DLD1 (cell line): Measurements from ENCODE around the gene NOS3.
"Not testable (repeated sequence)": the region's sequence is repeated elsewhere in the genome, so short reads cannot be mapped to it uniquely, and the experiment has no call there.

ENCODE experiments used
- in situ Hi-C: cut with HindIII; loops from 2 replicates; pipeline ENCODE4 v1.10.0; 2017; ENCODE audit warnings: low sequenced_read_pairs

Gene NOS3

DNA sequence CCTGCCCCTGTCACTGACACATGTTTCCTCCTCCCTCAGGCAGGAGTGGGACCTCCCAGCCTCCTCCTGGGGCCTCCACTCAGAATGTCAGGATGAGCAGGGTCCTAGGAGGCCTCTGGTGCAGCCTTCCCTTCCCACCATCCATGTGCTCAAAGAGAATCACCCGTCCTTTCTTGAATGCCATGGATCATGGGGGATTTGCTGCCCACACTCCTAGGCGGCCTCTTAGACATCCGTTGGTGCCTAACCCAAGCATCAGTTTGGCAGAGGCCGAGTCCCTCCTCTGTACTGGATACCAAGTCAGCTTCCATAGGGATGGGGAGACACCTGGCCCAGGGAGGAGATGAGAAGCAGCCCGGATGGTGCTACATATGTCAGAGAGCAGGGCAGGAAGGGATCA, 7.0 kb downstream of the NOS3 start:
- in situ Hi-C loops, result no loop called here

DNA sequence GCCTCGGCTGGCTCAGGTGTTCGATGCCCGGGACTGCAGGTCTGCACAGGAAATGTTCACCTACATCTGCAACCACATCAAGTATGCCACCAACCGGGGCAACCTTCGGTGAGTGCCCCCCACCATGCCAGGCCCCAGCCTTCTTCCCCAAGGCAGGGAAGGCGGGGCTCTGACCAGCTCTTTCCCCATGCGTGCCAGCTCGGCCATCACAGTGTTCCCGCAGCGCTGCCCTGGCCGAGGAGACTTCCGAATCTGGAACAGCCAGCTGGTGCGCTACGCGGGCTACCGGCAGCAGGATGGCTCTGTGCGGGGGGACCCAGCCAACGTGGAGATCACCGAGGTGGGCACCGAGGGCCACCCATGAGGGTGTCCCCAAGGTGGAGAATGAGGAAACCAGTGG, 7.5 kb downstream of the NOS3 start:
- in situ Hi-C loops, result no loop called here

DNA sequence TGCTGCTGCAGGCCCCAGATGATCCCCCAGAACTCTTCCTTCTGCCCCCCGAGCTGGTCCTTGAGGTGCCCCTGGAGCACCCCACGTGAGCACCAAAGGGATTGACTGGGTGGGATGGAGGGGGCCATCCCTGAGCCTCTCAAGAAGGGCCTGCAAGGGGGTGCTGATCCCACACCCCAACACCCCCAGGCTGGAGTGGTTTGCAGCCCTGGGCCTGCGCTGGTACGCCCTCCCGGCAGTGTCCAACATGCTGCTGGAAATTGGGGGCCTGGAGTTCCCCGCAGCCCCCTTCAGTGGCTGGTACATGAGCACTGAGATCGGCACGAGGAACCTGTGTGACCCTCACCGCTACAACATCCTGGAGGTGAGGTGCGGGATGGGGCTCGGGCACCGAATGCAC, 8.2 kb downstream of the NOS3 start:
- in situ Hi-C loops, result no loop called here

DNA sequence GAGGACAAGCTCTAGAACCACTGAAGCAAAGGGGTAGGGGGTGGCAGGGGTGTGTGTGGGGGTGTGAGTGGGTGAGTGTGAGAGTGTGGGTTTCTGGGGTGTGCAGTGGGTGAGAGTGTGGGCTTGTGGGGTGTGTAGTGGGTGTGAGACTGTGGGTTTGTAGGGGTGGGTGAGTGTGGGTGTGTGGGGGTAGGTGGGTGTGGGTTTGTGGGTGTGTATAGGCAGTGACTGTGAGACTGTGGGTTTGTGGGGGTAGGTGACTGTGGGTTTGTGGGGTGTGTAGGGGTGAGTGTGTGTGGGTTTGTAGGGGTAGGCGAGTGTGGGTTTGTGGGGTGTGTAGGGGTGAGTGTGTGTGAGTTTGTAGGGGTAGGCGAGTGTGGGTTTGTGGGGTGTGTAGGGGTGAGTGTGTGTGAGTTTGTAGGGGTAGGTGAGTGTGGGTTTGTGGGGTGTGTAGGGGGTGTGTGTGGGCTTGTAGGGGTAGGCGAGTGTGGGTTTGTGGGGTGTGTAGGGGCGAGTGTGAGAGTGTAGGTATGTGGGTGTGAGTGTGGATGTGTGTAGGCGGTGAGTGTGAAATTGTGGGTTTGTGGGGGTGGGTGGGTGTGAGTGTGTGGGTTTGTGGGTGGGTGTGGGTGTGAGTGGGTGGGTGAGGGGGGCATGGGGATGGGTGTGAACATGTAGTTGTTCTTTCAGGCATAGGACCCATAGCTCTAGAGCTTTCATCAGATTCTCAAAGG, 8.8 kb downstream of the NOS3 start:
- in situ Hi-C loops, result no loop called here

DNA sequence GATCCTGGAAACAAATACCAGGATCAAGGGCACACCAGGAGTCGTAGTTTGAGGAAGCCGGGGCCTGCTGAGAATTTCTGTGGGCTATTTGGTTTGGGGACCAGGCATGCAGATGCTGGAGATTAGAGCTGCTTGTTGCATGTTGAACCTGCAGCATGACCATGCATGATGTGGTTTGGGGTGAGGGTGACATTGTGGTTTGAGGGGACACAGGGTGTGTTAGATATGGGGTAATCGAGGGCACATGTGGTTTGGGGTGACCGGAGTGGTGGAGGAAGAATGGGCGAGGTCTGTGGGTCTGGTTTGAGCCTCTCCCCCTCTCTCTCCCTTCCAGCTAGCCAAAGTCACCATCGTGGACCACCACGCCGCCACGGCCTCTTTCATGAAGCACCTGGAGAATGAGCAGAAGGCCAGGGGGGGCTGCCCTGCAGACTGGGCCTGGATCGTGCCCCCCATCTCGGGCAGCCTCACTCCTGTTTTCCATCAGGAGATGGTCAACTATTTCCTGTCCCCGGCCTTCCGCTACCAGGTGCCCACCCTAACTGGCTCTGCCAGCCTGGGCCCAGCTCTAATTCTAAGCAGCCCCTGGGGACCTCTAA, 10.2 kb downstream of the NOS3 start:
- in situ Hi-C loops, result no loop called here

DNA sequence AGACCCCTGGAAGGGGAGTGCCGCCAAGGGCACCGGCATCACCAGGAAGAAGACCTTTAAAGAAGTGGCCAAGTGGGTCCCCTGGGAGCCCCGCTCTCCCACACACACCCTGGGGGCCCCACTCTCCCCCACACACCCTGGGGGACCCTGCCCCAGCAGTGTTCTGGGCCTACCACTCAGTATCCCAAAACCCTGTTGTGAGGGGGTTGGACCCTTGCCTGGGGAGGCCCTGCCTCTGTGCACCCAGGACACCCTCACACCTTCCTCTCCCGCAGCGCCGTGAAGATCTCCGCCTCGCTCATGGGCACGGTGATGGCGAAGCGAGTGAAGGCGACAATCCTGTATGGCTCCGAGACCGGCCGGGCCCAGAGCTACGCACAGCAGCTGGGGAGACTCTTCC, 10.7 kb downstream of the NOS3 start:
- in situ Hi-C loops, result no loop called here

DNA sequence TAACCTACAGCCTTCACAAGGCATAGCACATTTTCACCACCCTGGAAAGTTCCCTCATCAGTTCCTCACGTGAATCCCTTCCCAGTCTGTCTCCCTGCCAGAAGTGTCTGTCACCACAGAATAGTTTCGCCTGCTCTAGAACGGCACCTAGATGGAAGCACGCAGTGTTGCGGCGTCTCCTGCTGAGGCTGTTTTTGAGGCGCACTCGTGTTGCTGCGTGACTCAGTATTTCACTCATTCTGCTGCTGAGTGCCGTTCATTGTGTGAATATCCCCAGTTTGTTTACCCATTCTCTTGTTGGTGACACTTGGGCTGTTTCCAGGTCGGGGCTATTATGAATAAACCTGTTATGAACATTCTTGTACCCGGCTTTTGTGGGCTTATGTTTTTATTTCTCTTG, 12.8 kb downstream of the NOS3 start:
- in situ Hi-C loops, result no loop called here

DNA sequence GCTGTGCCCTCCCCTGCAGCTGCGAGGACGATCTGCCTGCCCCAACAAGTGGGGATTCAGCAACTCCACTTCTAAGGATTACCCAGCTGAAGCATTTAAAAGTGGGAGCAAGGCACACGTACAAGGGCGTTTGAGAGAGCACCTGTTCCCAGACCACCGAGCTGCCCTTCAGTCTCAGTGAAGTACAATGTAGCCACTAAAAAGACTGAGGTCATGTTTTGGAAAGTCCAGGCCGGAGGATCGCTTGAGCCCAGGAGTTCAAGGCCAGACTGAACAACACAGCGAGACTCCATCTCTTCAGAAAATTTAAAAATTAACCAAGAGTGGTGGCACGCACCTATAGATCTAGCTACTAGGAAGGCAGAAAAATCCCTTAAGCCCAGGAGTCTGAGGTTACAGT, 14.7 kb downstream of the NOS3 start:
- in situ Hi-C loops, result no loop called here

DNA sequence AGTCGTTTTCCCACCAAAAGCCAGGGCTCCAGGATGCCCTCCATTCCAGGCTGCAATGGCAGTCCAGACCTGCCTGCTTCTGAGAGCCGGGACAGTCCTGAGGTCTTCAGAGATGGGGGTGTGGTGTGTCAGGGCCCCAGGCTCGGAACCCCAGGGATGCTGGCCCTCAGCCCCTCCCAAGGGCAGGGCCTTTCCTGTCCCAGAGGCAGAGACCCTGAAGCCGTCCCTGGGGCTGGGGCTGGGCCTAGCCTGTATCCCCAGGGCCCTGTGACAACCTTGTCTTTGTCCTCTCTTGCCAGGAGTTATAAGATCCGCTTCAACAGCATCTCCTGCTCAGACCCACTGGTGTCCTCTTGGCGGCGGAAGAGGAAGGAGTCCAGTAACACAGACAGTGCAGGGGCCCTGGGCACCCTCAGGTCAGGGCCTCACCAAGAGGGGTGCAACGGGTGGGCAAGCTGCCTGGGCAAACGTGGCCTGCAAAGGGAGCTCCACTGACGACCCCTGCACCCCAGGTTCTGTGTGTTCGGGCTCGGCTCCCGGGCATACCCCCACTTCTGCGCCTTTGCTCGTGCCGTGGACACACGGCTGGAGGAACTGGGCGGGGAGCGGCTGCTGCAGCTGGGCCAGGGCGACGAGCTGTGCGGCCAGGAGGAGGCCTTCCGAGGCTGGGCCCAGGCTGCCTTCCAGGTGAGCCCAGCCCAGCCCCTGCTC, 15.9 kb downstream of the NOS3 start:
- in situ Hi-C loops, result no loop called here

DNA sequence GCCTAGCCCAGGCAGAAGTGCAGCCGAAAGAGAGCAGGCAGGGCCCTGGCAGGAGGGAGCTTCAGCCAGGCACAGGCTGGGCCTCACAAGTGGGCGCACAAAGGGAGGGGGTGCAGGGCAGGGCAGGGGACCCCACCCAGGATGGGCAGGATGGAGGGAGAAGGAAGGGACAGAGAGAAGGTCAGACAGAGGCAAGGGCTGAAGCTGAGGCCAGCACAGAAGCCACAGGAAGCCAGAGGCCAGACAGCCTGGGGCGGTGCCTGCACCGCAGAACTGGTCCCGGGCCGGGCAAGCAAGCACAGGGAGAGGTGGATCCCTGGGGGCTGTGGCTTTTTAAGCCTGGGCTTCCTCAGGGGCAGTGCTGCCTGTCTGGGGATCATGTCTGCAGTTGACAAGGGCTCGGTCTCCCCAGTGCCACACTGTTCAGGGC, 16.7 kb downstream of the NOS3 start:
- in situ Hi-C loops, result no loop called here

DNA sequence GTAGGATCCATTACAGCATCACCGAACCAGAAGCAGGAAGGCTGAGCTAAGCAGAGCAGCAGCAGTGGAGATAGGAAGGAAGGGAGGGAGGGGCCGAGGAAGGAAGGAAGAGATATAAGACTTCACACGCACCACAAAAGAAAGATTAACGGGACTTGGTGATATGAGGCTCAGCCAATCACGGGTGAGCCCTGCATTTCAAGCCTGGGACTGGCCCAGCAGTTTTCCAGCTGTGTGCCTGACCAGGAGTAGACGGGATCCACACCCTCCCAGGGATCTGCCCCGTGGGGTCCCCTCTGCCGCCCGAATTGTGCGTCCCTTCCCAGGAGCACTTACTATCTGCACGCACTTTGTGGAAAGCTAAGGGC, 17.3 kb downstream of the NOS3 start:
- in situ Hi-C loops, result no loop called here

DNA sequence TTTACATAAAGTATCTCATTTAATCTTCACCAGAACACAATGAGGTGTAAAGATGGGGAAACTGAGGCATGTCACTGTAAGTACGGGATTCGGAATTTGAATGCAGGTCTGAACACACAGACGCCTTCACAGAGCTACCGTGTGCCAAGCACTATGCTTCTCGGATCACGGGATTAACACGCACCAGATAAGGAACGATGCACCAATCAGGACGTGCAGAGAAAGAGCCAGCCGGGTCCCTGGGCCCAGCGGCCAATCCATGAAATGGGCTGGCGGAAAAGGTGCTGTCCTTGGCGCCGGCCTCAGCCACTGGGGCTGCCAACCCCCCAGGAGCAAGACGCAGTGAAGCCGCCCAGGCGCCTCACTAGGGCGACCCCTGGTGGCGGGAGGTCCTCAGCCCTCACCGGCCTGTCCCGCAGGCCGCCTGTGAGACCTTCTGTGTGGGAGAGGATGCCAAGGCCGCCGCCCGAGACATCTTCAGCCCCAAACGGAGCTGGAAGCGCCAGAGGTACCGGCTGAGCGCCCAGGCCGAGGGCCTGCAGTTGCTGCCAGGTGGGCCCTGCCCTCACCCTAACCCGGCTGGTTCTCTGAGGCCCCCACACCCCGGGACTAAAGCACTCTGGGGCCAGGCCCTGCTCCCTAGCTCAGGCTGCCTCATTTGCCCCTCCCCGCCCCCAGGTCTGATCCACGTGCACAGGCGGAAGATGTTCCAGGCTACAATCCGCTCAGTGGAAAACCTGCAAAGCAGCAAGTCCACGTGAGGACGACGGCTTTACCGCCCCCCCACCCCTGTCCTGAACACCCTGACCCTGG, 17.9 kb downstream of the NOS3 start:
- in situ Hi-C loops, result no loop called here

DNA sequence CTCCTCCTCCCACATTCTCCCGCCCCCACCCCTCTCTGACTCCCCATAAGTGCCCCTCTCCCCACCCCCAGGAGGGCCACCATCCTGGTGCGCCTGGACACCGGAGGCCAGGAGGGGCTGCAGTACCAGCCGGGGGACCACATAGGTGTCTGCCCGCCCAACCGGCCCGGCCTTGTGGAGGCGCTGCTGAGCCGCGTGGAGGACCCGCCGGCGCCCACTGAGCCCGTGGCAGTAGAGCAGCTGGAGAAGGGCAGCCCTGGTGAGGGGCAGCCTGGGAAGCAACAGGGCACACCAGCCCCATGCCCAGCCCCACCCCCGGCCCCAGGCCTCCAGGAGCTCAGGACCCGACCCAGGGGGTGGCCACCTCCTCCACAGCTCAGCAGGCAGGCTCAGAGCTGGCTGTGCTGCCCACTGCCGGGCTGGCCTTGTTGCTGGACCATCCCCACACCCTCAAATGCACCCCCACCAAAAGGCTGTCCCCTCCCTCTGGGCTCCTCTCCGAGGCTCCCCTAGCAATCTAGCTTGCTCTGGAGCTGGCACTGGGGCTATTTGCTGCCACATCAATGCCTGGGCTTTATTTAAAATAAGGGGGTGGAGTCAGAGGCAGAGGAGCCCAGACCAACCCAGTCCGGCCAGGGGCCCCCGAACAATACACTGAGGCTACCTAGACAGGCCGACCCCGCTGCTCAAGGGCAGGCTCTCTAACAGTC, 18.7 kb downstream of the NOS3 start:
- in situ Hi-C loops, result no loop called here

DNA sequence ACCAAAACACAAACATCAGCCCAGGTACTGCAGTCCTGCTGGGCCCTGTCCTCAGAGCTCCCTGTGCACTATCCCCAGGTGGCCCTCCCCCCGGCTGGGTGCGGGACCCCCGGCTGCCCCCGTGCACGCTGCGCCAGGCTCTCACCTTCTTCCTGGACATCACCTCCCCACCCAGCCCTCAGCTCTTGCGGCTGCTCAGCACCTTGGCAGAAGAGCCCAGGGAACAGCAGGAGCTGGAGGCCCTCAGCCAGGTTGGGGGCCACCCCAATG, 19.2 kb downstream of the NOS3 start:
- in situ Hi-C loops, result no loop called here

DNA sequence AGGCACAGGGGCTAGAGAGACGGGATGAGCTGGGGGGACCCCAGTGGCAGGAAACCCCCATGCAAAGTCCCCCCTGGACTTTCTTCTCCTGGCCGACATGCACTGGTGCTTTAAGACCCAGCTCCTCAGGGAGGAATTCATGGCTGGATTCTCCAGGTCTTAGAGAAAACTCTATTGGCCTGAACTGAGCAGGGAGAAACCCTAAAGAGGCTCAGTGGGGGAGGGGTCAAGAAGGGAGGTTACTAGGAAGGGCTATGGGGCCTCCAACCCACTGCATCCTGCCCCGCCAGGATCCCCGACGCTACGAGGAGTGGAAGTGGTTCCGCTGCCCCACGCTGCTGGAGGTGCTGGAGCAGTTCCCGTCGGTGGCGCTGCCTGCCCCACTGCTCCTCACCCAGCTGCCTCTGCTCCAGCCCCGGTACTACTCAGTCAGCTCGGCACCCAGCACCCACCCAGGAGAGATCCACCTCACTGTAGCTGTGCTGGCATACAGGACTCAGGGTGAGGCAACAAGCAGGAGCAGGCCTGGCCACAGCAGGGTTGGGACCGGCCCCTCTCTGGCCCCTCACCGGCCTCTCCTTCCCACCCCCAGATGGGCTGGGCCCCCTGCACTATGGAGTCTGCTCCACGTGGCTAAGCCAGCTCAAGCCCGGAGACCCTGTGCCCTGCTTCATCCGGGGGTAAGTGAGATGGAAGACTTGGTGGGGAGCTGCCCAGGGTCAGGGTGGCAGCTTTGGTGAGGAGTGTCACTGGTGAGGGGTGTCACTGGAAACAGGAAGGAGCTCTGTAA, 19.7 kb downstream of the NOS3 start:
- in situ Hi-C loops, result no loop called here

DNA sequence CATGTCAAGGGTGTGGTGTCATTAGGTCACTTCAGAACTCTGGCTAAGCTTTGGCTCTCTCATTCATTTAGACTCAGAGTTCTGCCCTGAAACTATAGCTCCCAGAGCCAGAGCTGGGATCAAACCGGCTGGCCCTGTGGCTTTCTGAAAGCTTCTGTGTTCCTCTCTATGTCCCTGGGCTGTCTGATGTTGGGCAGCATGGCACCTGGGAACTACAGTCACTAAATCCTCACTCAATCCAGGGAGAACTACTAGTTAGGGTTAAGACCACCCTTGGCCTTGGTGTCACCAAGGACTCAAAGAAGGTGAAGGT, 20.2 kb downstream of the NOS3 start:
- in situ Hi-C loops, result no loop called here

DNA sequence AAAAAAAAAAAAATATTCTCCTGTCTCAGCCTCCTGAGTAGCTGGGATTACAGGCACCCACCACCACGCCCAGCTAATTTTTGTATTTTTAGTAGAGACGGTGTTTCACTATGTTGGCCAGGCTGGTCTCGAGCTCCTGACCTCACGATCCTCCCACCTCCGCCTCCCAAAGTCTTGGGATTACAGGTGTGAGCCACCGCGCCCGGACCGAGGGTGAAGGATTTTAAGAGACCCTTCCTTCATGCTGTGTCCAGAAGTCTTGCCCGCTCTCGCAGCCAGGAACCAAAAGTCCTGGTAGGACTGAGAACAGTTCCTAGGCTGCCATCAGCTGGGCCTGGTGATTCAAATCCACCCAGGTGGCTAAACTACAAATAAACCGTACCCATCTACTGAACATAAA, 20.8 kb downstream of the NOS3 start:
- in situ Hi-C loops, result not testable (repeated sequence)

DNA sequence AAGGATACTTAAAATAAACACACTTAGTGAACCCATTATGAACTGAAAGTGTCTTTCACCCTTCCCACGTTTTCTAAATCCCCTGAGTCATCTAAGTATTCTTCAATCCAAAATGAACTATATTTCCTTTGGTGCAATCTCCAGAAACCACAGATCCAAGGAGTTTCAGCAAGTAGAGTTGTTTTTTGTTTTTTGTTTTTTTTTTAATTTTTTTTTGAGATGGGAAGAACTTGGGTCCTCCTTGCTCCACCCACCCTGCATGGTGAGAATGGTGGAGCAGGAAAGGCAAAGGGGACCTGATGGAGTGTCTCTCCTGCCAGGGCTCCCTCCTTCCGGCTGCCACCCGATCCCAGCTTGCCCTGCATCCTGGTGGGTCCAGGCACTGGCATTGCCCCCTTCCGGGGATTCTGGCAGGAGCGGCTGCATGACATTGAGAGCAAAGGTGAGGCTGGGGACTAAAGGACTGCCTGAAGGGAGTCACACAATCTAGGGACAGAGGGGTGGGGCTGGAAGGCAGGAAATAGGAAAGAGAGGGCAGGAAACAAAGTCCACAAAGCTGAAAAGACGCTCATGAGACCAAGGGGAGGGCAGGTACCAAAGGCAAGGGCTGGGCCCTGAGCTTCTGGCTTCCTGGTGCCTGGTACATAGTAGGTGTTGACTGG, 21.3 kb downstream of the NOS3 start:
- in situ Hi-C loops, result no loop called here

DNA sequence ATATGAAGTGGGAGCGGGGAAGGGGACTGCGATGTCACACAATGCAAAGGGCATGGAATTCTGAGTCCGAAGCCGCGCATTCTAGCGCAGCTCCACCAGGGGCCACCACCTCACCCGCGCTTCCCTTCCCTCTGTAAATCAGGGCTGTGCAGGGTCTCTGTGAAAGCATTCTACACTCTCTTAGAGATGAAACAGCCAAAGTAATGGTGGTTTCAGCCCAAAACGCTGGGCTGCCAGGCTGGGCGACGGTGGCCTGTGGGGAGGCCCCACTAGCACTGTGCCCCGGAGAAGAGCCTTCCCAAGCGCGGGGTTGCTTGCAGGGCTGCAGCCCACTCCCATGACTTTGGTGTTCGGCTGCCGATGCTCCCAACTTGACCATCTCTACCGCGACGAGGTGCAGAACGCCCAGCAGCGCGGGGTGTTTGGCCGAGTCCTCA, 22.1 kb downstream of the NOS3 start:
- in situ Hi-C loops, result no loop called here

DNA sequence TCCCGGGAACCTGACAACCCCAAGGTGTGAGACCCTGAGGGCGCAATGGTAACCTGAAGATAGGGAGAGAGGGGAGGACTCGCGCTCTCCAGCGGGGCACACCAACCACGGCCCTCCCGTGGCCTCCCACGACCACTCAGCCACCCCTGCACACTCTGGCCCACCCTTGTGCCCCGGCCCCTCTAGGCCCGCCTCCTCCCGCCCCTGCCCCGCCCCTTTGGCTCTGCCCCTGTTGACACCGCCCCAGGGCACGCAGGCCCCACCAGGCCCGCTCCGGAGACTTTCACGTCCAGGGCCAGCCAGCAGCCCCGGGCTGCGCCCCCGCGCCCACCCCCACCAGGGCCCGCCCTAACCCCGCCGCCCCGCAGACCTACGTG, 22.5 kb downstream of the NOS3 start:
- in situ Hi-C loops, result no loop called here
